Measurements from ENCODE around the gene KLF18. TPM values are rescaled to one million over a fixed set of nuclear protein-coding genes. Genes with fewer than 3 reads are reported as not detected.

Gene KLF18
- polyA plus RNA-seq, 3 donors: not detected

- Histone ChIP-seq H3K9me3 (replicated peaks in 1 of 2; ENCODE audit: control insufficient read depth in 1 of 2, insufficient read depth in 1 of 2, low read length in 2 of 2) (no peaks in the 10 kb centered on the region), H3K27ac (ENCODE audit: low read depth in 1 of 2, low read length in 2 of 2) (no peak overlapping the region), H3K9ac (ENCODE audit: insufficient read depth, low read length, poor library complexity, severe bottlenecking) (no peak overlapping the region), H3K27me3 (ENCODE audit: control insufficient read depth in 2 of 2, insufficient read depth in 2 of 2, low read length in 2 of 2) (no peaks in the 10 kb centered on the region), H3K36me3 (replicated peaks in 1 of 2; ENCODE audit: control insufficient read depth in 1 of 2, insufficient read depth in 2 of 2, low read length in 2 of 2) (no peaks in the 10 kb centered on the region), H3K4me1 (ENCODE audit: control insufficient read depth in 1 of 2, insufficient read depth in 2 of 2, low read length in 2 of 2) (no peaks in the 10 kb centered on the region), H2AFZ (ENCODE audit: insufficient read depth, low read depth, low read length, poor library complexity, severe bottlenecking) (no peak overlapping the region), H3K4me3 (replicated peaks in 1 of 3; ENCODE audit: low read depth in 2 of 3, low read length in 3 of 3) (no peak overlapping the region), H4K20me1 (ENCODE audit: insufficient read depth, low read length) (no peaks in the 10 kb centered on the region), H3K4me2 (replicated peaks; ENCODE audit: extremely low read depth, low read length, poor library complexity, severe bottlenecking) (no peak overlapping the region), H3K79me2 (ENCODE audit: insufficient read depth, low read length) (no peaks in the 10 kb centered on the region)
- Mint-ChIP-seq H3K4me3 (no peak overlapping the region), H3K36me3 (no peaks in the 10 kb centered on the region), H3K27me3 (ENCODE audit: low read depth in 3 of 3) (peaks cover 2% of the 10 kb centered on the region in 3 donors), H3K9me3 (peaks cover 0 to 5% (median 1%) of the 10 kb centered on the region in 7 donors), H3K27ac (no peak overlapping the region), H3K4me1 (no peaks in the 10 kb centered on the region)
- TF ChIP-seq, protein P1, sequence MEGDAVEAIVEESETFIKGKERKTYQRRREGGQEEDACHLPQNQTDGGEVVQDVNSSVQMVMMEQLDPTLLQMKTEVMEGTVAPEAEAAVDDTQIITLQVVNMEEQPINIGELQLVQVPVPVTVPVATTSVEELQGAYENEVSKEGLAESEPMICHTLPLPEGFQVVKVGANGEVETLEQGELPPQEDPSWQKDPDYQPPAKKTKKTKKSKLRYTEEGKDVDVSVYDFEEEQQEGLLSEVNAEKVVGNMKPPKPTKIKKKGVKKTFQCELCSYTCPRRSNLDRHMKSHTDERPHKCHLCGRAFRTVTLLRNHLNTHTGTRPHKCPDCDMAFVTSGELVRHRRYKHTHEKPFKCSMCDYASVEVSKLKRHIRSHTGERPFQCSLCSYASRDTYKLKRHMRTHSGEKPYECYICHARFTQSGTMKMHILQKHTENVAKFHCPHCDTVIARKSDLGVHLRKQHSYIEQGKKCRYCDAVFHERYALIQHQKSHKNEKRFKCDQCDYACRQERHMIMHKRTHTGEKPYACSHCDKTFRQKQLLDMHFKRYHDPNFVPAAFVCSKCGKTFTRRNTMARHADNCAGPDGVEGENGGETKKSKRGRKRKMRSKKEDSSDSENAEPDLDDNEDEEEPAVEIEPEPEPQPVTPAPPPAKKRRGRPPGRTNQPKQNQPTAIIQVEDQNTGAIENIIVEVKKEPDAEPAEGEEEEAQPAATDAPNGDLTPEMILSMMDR (IDR thresholded peaks at IDR 0.05): no peak
- intact Hi-C loops (cut with micrococcal nuclease): no loop called here
- 100% methylated on average over 4 of the region's 7 CpGs for WGBS (ENCODE audit: insufficient coverage)
- DNase-seq: no peak
Measured at GRCh38 chr1:44114098-44114497, 27.3 kb downstream of the KLF18 start.

DNA sequence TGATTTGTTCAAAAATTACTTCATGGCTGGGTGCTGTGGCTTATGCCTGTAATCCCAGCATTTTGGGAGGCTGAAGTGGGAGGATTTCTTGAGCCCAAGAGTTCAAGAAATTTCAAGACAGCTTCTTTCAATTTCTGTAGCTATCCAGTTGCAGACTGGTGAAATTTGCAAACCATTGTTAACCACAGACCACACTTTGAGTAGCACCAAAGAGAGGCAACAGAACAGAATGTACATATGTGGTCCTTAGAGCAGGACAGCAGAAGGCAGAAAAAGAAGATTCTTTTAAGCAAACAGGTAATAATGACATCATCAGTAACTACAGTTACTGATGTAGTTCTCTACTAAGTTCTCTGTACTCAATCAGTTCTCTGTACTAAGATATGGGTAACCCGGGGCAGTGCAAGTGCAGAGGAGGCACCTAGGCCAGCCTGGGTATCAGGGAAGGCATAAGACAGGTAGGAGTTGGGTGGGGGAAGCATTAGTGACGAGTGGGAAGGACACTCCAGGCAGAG, 28.3 kb downstream of the KLF18 start:
- Histone ChIP-seq H3K4me1 (ENCODE audit: control insufficient read depth in 1 of 2, insufficient read depth in 2 of 2, low read length in 2 of 2) (no peaks in the 10 kb centered on the region), H3K27ac (ENCODE audit: low read depth in 1 of 2, low read length in 2 of 2) (no peak overlapping the region), H3K79me2 (ENCODE audit: insufficient read depth, low read length) (no peaks in the 10 kb centered on the region), H4K20me1 (ENCODE audit: insufficient read depth, low read length) (no peaks in the 10 kb centered on the region), H3K4me3 (replicated peaks in 1 of 3; ENCODE audit: low read depth in 2 of 3, low read length in 3 of 3) (no peak overlapping the region), H3K9me3 (replicated peaks in 1 of 2; ENCODE audit: control insufficient read depth in 1 of 2, insufficient read depth in 1 of 2, low read length in 2 of 2) (no peaks in the 10 kb centered on the region), H3K36me3 (replicated peaks in 1 of 2; ENCODE audit: control insufficient read depth in 1 of 2, insufficient read depth in 2 of 2, low read length in 2 of 2) (no peaks in the 10 kb centered on the region), H3K27me3 (ENCODE audit: control insufficient read depth in 2 of 2, insufficient read depth in 2 of 2, low read length in 2 of 2) (no peaks in the 10 kb centered on the region), H3K4me2 (replicated peaks; ENCODE audit: extremely low read depth, low read length, poor library complexity, severe bottlenecking) (no peak overlapping the region), H3K9ac (ENCODE audit: insufficient read depth, low read length, poor library complexity, severe bottlenecking) (no peak overlapping the region), H2AFZ (ENCODE audit: insufficient read depth, low read depth, low read length, poor library complexity, severe bottlenecking) (no peak overlapping the region)
- Mint-ChIP-seq H3K4me3 (no peak overlapping the region), H3K36me3 (no peaks in the 10 kb centered on the region), H3K4me1 (no peaks in the 10 kb centered on the region), H3K27me3 (ENCODE audit: low read depth in 3 of 3) (peaks cover 2% of the 10 kb centered on the region in 3 donors), H3K27ac (no peak overlapping the region), H3K9me3 (peaks cover 0 to 2% (median 0%) of the 10 kb centered on the region in 7 donors)
- DNase-seq: no peak
- intact Hi-C loops (cut with micrococcal nuclease): no loop called here
- 71% methylated on average over 2 of the region's 2 CpGs for WGBS (ENCODE audit: insufficient coverage)
- TF ChIP-seq, protein P1 (IDR thresholded peaks at IDR 0.05): no peak

Measured in CD14-positive monocyte (primary cell).